ENCODE results near the gene OR51B6. TPM values are rescaled to one million over a fixed set of nuclear protein-coding genes. Genes with fewer than 3 reads are reported as not detected.

Gene OR51B6
- total RNA-seq, 4 donors from 2014 or later = not detected

DNA sequence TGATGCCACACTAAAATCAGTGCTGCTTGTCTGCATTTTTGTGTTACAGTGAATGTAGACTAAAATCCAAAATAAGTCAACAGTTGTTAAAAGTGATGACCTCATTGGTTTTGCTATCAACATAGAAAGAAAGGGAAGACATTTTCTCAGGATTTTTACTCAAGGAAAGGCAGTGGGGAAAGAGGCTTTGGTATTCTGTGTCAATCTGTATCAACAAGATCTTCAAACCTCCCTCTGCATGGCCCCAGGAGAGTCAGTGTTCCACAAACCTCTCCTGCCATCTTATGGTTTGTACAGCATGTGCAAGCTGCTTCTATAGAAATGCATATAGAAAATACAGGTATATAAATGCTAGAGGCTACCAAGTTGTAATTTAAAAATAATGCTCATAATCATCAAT lies 18.5 kb downstream of the OR51B6 start:
- TF ChIP-seq, protein P1, sequence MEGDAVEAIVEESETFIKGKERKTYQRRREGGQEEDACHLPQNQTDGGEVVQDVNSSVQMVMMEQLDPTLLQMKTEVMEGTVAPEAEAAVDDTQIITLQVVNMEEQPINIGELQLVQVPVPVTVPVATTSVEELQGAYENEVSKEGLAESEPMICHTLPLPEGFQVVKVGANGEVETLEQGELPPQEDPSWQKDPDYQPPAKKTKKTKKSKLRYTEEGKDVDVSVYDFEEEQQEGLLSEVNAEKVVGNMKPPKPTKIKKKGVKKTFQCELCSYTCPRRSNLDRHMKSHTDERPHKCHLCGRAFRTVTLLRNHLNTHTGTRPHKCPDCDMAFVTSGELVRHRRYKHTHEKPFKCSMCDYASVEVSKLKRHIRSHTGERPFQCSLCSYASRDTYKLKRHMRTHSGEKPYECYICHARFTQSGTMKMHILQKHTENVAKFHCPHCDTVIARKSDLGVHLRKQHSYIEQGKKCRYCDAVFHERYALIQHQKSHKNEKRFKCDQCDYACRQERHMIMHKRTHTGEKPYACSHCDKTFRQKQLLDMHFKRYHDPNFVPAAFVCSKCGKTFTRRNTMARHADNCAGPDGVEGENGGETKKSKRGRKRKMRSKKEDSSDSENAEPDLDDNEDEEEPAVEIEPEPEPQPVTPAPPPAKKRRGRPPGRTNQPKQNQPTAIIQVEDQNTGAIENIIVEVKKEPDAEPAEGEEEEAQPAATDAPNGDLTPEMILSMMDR (IDR thresholded peaks at IDR 0.05; ENCODE audit: low read depth) = no peak

DNA sequence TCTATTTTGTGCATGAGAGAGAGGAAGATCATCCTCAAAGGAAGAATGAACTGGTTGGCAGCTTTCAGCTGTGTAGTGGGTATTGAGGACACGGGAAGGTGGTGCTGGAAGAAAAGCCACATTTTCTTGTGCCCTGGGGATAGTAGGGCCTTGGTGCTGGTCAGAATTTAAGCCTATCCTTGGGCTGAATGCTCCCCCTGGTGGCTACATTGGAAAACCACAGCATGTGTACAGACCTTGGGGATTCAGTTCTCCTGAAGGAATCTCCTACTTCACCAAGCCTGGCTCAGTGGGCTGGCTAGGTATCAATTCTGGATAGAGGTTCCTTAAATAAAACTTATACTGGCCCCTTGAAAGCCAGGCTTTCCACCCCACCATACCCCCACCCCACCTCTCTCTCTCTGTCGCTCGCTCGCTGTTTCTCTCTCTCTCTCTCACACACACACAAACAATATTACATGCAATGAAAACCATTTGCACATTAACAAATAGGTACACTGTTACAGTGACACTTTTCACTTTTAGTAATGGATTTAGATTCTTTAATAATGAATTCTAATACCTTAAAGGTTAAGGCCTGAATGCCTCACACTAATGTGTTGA lies 29.5 kb downstream of the OR51B6 start:
- TF ChIP-seq, protein P1 (IDR thresholded peaks at IDR 0.05; ENCODE audit: low read depth) = no peak

DNA sequence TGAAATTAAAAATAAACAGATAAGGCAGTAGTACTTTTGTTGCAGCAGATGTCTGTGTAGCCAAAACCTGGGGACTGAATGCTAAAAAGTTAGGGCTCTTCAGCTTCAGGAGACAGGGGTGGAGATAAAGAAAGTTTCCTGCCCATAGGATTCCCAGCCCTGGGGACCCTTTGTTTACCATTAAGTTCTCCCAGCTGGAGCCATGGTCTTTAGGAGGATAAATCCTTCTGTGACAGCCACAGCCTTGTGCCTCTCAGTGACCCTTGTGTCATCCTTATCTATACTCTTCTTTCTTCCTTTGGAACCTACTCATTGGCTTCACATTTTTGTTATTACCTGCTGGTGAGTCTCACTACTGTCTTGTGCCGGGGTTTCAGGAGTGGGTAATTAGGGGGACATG lies 32.3 kb downstream of the OR51B6 start, which contains the start of gene OR51M1:
OR51M1 (plus strand) TSS at position 237 of the 400 bp plus-strand sequence. CDS start 5,587 bp downstream, outside the sequence.
- TF ChIP-seq, protein P1 (IDR thresholded peaks at IDR 0.05; ENCODE audit: low read depth) = no peak

DNA sequence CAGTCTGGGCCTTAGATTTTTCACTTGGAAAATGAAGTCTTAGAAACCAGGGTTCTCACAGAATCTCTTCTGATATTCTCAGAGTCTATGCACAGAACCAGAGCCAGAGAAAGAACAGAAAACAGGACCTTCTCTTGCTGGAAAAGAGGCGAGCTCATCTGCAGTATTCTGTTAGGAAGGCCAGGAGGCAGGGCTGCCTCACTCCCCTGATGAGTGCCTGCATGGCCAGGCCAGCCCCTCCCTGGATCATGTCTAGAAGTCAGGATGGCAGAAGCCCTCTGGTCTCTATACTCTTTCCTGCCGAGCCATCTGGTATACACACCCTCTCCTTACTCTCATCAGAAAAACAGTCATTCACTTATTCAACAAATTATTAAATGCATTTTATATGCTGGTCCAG lies 33.0 kb downstream of the OR51B6 start:
- TF ChIP-seq, protein P1 (IDR thresholded peaks at IDR 0.05; ENCODE audit: low read depth) = no peak

DNA sequence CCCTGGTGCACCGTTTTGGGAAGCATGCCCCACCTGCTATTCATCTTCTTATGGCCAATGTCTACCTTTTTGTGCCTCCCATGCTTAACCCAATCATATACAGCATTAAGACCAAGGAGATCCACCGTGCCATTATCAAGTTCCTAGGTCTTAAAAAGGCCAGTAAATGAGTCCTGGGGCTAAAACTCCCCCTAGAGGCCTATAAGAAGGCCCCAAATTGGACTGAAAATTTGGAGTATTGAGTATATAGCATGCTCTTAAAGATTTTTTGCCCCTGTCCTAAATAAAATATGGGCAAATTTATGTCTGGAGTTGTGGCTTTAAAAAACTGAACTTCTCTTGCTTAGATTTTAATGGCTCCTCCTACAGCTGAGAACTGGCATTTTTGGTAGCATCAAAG lies 38.9 kb downstream of the OR51B6 start:
- TF ChIP-seq, protein P1 (IDR thresholded peaks at IDR 0.05; ENCODE audit: low read depth) = no peak

DNA sequence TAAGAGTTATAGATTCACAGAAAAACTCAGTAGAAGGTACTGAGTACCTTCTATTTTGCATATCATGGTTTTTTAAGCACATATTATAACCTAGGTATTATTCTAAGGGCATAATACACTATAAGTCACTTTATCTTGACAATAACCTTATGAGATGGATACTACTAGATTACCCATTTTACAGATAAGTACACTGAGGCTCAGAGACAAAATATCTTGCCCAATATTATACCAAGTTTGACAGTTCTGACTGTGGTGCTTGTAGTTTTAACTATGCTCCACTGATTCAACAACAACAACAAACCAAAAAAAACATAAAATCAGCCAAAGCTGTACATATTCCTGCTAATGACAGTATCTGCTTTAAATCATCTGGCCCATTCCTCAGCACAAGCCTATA lies 42.8 kb downstream of the OR51B6 start:
- TF ChIP-seq, protein P1 (IDR thresholded peaks at IDR 0.05; ENCODE audit: low read depth) = no peak

DNA sequence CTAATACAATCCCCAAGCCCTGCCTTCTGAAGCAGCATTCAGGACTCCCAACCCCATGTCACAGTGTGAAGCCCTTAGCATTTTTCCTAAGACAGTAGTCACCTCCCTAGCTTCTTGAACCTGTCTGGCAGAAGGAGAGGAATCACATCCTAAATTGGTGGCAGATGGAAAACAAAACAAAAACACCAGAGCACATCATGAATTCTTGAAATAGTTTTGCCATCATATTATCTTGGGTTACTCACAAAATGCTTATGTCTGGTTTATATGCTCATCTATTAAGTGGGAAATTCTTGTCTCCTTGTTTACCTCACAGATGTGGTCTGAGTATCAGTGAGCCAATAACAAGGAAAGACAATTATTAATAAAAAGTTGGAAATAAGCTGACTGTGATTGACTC lies 47.6 kb downstream of the OR51B6 start:
- TF ChIP-seq, protein P1 (IDR thresholded peaks at IDR 0.05; ENCODE audit: low read depth) = no peak

Small RNAs within 50 kb of the gene (small RNA-seq; reads per million reads assigned to genes)
- gene AC104389.3 = not detected

Other genes starting within 250 kb of the OR51B6 start
- not detected for gene OR52A5, start 213.2 kb upstream of the OR51B6 start, total RNA-seq
- not detected for gene OR52A1, start 196.8 kb upstream of the OR51B6 start, total RNA-seq
- not detected for gene OR51V1, start 150.8 kb upstream of the OR51B6 start, total RNA-seq
- 100 to 1,000 TPM in 2 of 4 donors, 10 to 100 TPM in 2; 22.2 to 687 (median 94.5) TPM for gene HBB, start 124.4 kb upstream of the OR51B6 start, total RNA-seq
- 1 to 10 TPM in 1 of 4 donors, not detected in 3; 4.4 TPM for gene HBD, start 117.0 kb upstream of the OR51B6 start, total RNA-seq
- gene HBG1, start 101.7 kb upstream of the OR51B6 start, total RNA-seq = not detected
- not detected for gene HBG2, start 96.7 kb upstream of the OR51B6 start, total RNA-seq
- not detected for gene HBE1, start 81.6 kb upstream of the OR51B6 start, total RNA-seq
- not detected for gene OR51B4, start 49.6 kb upstream of the OR51B6 start, total RNA-seq
- not detected for gene OR51B2, start 27.2 kb upstream of the OR51B6 start, total RNA-seq
- gene OR51B5, start 8.0 kb upstream of the OR51B6 start, total RNA-seq = under 1 TPM in 2 of 4 donors, not detected in 2; 0.66 to 0.85 TPM
- gene OR51M1, start 32.3 kb downstream of the OR51B6 start, total RNA-seq = not detected
- gene OR51Q1, start 70.6 kb downstream of the OR51B6 start, total RNA-seq = not detected
- 1 to 10 TPM in 1 of 4 donors, not detected in 3; 2.9 TPM for gene OR51I1, start 90.0 kb downstream of the OR51B6 start, total RNA-seq
- not detected for gene OR51I2, start 97.8 kb downstream of the OR51B6 start, total RNA-seq
- not detected for gene OR52D1, start 137.2 kb downstream of the OR51B6 start, total RNA-seq
- gene UBQLN3, start 158.4 kb downstream of the OR51B6 start, total RNA-seq = under 1 TPM in 3 of 4 donors, not detected in 1; 0.17 to 0.57 (median 0.49) TPM
- gene UBQLNL, start 165.2 kb downstream of the OR51B6 start, total RNA-seq = under 1 TPM; 0.34 to 0.98 (median 0.71) TPM
- not detected for gene OR52H1, start 197.0 kb downstream of the OR51B6 start, total RNA-seq
- not detected for gene OR52B6, start 229.4 kb downstream of the OR51B6 start, total RNA-seq
- gene TRIM6, start 245.1 kb downstream of the OR51B6 start, total RNA-seq = 1 to 10 TPM; 1.6 to 9.2 (median 3.4) TPM

All from subcutaneous adipose tissue (tissue), 4 donors.